Muscle of leg (tissue), 11 donors: ENCODE measurements around the gene CAND1. TPM values are rescaled to one million over a fixed set of nuclear protein-coding genes. Genes with fewer than 3 reads are reported as not detected.
"Not testable (repeated sequence)": the region's sequence is repeated elsewhere in the genome, so short reads cannot be mapped to it uniquely, and the experiment has no call there.

Source experiments
- DNase-seq: peaks from one replicate; pipeline ENCODE4 v3.0.0; 2013
- H3K27ac ChIP-seq: one replicate; pipeline ENCODE4 v1.5.1; 2013; ENCODE audit warnings: mild to moderate bottlenecking, low read length, control low read depth
- H3K27me3 ChIP-seq: one replicate; pipeline ENCODE4 v1.6.1; 2013; ENCODE audit warnings: low read length; ENCODE audit not compliant: control insufficient read depth, insufficient read depth
- H3K36me3 ChIP-seq: one replicate; pipeline ENCODE4 v1.6.1; 2013; ENCODE audit warnings: low read length; ENCODE audit not compliant: control insufficient read depth, insufficient read depth
- H3K4me1 ChIP-seq: one replicate; pipeline ENCODE4 v1.6.1; 2013; ENCODE audit warnings: low read length; ENCODE audit not compliant: control insufficient read depth, insufficient read depth
- H3K4me3 ChIP-seq: one replicate; pipeline ENCODE4 v1.5.1; 2013; ENCODE audit warnings: low read length, control low read depth
- H3K9me3 ChIP-seq: replicated peaks from 2 replicates; pipeline ENCODE4 v1.6.1; 2013; ENCODE audit warnings: low read depth, low read length; ENCODE audit not compliant: control insufficient read depth
- WGBS: methylation state at CpG from one replicate; pipeline ENCODE4 v1.1.5; 2013; ENCODE audit warnings: missing lambda C conversion rate; ENCODE audit not compliant: insufficient coverage; 5-methylcytosine and 5-hydroxymethylcytosine counted together
- polyA plus RNA-seq, 8 donors: library from polyadenylated mRNA; unstranded; fragments of 120-200 nt; gene quantifications; one replicate each; pipeline versions ENCODE4 v1.2.1 to v1.2.3, GENCODE V29; 2013; ENCODE audit warnings: inconsistent platforms in 1 of 8, low replicate concordance in 1 of 8; ENCODE audit not compliant: insufficient read length in 8 of 8, insufficient read depth in 1 of 8
- total RNA-seq: library from RNA; stranded (reverse); fragments of 120-200 nt; gene quantifications from one replicate; pipeline ENCODE4 v1.2.4, GENCODE V29; 2013

Gene CAND1
- total and polyA plus RNA-seq, 9 donors, result 54.9 to 107 (median 82.5) TPM

DNA sequence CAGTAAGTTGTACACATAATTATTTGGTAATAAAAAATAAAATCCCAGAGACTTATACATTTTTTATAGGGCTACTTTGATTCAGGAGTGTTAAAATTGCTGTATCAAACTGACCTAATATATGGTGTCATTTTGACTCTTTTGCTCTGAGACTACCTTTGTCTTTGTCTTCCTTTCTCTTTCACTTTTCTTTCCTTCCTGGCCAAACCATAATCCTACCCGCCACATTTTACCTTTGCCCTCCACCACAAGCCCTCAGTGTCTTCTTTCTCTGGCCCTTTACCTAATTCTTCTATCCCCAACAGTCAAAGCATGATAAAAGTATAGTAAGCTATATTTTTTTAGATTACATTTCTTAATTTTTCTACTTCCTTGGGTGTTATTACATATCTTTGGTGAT, 62.0 kb downstream of the CAND1 start:
- Histone ChIP-seq H3K9me3 (no peaks in the 10 kb centered on the region), H3K4me3 (no peak overlapping the region), H3K36me3 (no peaks in the 10 kb centered on the region), H3K27ac (no peak overlapping the region), H3K27me3 (no peaks in the 10 kb centered on the region), H3K4me1 (peaks cover 6% of the 10 kb centered on the region)
- WGBS, result no CpG with 5 or more reads among the region's 1 CpG
- DNase-seq, result no peak

GRCh38 chr12:67331828-67332227, 62.7 kb downstream of the CAND1 start:
- no peaks in the 10 kb centered on the region for H3K27me3 ChIP-seq
- H3K4me3 ChIP-seq, result no peak overlapping the region
- no peaks in the 10 kb centered on the region for H3K36me3 ChIP-seq
- H3K9me3 ChIP-seq, result no peaks in the 10 kb centered on the region
- no peak for DNase-seq
- H3K4me1 ChIP-seq, result peaks cover 6% of the 10 kb centered on the region
- no peak overlapping the region for H3K27ac ChIP-seq

DNA sequence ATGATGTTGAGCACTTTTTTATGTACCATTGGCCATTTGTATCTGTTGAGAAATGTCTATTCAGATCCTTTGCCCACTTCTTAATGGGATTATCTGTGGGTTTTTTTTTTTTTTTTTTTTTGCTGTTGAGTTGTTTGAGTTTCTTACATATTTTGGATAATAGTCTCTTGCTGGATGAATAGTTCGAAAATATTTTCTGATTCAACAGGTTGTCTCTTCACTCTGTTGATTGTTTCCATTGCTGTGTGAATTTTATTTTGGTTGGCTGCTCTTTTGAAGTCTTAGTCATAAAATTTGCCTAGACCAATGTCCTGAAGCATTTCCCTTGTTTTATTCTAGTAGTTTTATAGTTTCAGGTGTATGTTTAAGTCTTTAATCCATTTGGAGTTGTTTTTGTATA, 64.5 kb downstream of the CAND1 start:
- no CpG with 5 or more reads among the region's 1 CpG for WGBS
- H3K4me1 ChIP-seq, result no peaks in the 10 kb centered on the region
- no peak overlapping the region for H3K27ac ChIP-seq
- peaks cover 7% of the 10 kb centered on the region for H3K9me3 ChIP-seq
- DNase-seq, result no peak
- no peak overlapping the region for H3K4me3 ChIP-seq
- no peaks in the 10 kb centered on the region for H3K36me3 ChIP-seq
- H3K27me3 ChIP-seq, result no peaks in the 10 kb centered on the region

DNA sequence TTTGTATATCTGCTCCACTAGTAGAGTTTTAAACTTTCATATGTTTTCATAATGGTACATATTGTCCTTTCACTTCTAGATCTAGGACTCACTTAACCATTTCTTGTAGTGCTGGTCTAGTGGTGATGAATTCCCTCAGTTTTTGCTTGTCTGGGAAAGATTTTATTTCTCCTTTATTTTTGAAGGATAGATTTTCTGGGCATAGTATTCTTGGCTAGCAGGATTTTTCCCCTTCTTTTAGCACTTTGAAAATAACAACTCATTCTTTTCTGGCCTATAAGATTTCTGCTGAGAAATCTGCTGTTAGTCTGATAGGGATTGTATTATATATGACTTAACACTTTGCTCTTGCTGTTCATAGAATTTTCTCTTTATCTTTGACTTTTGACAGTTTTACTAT, 69.3 kb downstream of the CAND1 start:
- no peaks in the 10 kb centered on the region for H3K36me3 ChIP-seq
- H3K4me3 ChIP-seq, result no peak overlapping the region
- no peak overlapping the region for H3K27ac ChIP-seq
- H3K9me3 ChIP-seq, result peaks cover 13% of the 10 kb centered on the region
- no peaks in the 10 kb centered on the region for H3K4me1 ChIP-seq
- H3K27me3 ChIP-seq, result no peaks in the 10 kb centered on the region
- no peak for DNase-seq

GRCh38 chr12:67339530-67339929, 70.4 kb downstream of the CAND1 start:
- no peaks in the 10 kb centered on the region for H3K4me1 ChIP-seq
- H3K4me3 ChIP-seq, result no peak overlapping the region
- no peak overlapping the region for H3K27ac ChIP-seq
- peaks cover 13% of the 10 kb centered on the region for H3K9me3 ChIP-seq
- DNase-seq, result no peak
- H3K36me3 ChIP-seq, result no peaks in the 10 kb centered on the region
- no peaks in the 10 kb centered on the region for H3K27me3 ChIP-seq
- WGBS, result 100% methylated on average over 1 of the region's 1 CpG

GRCh38 chr12:67341086-67341485, 71.9 kb downstream of the CAND1 start:
- not testable (repeated sequence) for DNase-seq
- H3K9me3 ChIP-seq, result peaks cover 13% of the 10 kb centered on the region
- 98% methylated on average over 6 of the region's 14 CpGs for WGBS

GRCh38 chr12:67344979-67345710, 76.0 kb downstream of the CAND1 start:
- H3K4me1 ChIP-seq, result no peaks in the 10 kb centered on the region
- DNase-seq, result no peak
- no peak overlapping the region for H3K27ac ChIP-seq
- H3K4me3 ChIP-seq, result no peak overlapping the region
- no peaks in the 10 kb centered on the region for H3K9me3 ChIP-seq
- no peaks in the 10 kb centered on the region for H3K36me3 ChIP-seq
- WGBS, result no CpG with 5 or more reads among the region's 2 CpGs
- no peaks in the 10 kb centered on the region for H3K27me3 ChIP-seq

More at GRCh38 chr12:67341086-67341485, 71.9 kb downstream of the CAND1 start:
- not testable (repeated sequence) for H3K27me3 ChIP-seq, H3K27ac ChIP-seq, H3K36me3 ChIP-seq, H3K4me3 ChIP-seq, H3K4me1 ChIP-seq

DNA sequence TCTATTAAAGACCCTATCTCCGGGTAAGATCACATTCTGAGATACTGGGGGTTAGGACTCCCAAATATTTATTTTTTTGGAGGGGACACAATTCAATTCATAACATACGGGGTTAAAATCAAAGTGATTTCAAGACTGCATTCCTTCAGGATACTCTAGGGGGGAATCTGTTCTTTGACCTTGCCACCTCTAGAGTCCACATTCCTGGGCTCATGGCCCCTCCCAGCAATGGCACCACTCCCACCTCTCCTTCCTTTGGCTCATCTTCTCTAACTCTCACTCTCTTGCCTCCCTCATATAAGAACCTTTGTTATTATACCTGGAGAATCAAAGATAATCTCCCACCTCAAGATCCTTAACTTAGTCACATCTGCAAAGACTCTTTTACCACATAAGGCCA, 79.5 kb downstream of the CAND1 start:
- Histone ChIP-seq H3K9me3 (no peaks in the 10 kb centered on the region), H3K4me1 (no peaks in the 10 kb centered on the region), H3K4me3 (no peak overlapping the region), H3K36me3 (no peaks in the 10 kb centered on the region), H3K27me3 (no peaks in the 10 kb centered on the region), H3K27ac (no peak overlapping the region)
- no CpG with 5 or more reads among the region's 2 CpGs for WGBS
- DNase-seq, result no peak

DNA sequence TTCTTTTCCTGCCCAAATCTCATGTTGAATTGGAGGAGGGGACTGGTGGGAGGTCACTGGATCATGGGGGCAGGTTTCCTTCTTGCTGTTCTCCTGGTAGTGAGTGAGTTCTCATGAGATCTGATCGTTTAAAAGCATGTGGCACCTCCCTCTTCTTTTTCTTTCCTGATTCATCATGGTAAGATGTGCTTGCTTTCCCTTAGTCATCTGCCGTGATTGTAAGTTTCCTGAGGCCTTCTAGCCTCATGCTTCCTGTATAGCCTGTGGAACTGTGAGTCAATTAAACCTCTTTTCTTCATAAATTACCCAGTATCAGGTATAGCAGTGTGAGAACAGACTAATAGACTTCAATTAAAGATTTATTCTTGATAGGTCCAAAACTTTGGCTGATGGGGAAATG, 83.5 kb downstream of the CAND1 start:
- WGBS, result no CpG with 5 or more reads among the region's 2 CpGs
- H3K36me3 ChIP-seq, result no peaks in the 10 kb centered on the region
- H3K4me1 ChIP-seq, result peaks cover 6% of the 10 kb centered on the region
- H3K9me3 ChIP-seq, result no peaks in the 10 kb centered on the region
- no peaks in the 10 kb centered on the region for H3K27me3 ChIP-seq
- no peak overlapping the region for H3K27ac ChIP-seq
- DNase-seq, result no peak
- no peak overlapping the region for H3K4me3 ChIP-seq

DNA sequence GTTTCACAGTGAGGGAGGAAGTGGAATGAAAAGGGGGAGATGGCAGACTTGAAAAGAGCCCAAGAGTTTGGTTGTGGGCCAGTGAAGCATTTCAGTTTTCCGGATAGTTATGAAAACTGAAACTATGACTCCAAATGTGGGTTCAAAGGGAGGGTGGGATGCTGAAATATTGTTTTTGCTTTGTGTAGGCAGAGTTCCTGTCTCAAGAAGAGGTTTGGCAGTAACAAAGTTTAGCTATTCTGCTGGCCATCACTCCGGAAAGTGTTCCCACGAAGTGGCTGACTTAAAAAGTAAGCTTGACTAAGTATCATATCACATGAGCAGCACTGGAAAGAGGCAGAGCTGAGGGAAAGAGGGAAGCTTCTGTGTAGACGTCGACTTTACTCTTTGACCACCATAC, 85.2 kb downstream of the CAND1 start:
- peak; percentile 76 for DNase-seq
- WGBS, result 19% methylated on average over 3 of the region's 5 CpGs
- H3K36me3 ChIP-seq, result no peaks in the 10 kb centered on the region
- no peaks in the 10 kb centered on the region for H3K27me3 ChIP-seq
- H3K27ac ChIP-seq, result no peak overlapping the region
- H3K4me3 ChIP-seq, result no peak overlapping the region
- H3K9me3 ChIP-seq, result no peaks in the 10 kb centered on the region
- H3K4me1 ChIP-seq, result peaks cover 16% of the 10 kb centered on the region

DNA sequence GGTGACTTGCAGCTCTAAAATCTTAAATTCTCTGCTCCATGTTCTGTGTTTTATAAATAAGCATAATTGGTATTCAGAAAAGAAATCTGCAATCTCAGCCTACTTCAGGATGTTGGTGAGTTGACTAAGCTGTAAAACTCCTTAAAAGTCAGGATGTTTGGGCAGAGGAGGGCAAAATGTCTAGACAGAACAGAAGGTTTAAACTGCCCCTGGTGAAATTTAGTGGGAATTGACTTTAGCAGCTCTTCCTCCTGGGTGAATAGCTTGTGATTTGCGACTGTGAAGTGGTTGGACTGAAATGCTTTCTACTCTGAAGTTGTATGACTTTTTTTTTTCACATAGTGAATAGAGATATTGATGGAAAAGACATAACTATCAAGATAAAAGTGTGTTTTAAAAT, 85.8 kb downstream of the CAND1 start:
- Histone ChIP-seq H3K4me1 (peaks cover 21% of the 10 kb centered on the region), H3K36me3 (no peaks in the 10 kb centered on the region), H3K4me3 (no peak overlapping the region), H3K27ac (no peak overlapping the region), H3K9me3 (no peaks in the 10 kb centered on the region), H3K27me3 (no peaks in the 10 kb centered on the region)
- DNase-seq, result no peak
- no CpG with 5 or more reads among the region's 1 CpG for WGBS
